Liver (tissue), 9 donors: Measurements from ENCODE around the gene AOPEP. TPM values are rescaled to one million over a fixed set of nuclear protein-coding genes. Genes with fewer than 3 reads are reported as not detected.
A peak's percentile ranks its signal among the peaks of the same experiment; 100 is the strongest.

Source experiments
- DNase-seq: peaks from one replicate; pipeline ENCODE4 v3.0.0-alpha.2; 2017; ENCODE audit warnings: low spot score
- H3K27ac ChIP-seq, 2 donors: one replicate each; pipeline ENCODE4 v1.7.0; 2013; ENCODE audit warnings: inconsistent platforms in 2 of 2, low read length in 2 of 2, control low read depth in 1 of 2, low read depth in 1 of 2, mild to moderate bottlenecking in 1 of 2
- H3K27me3 ChIP-seq, 4 donors: one replicate each; pipeline versions ENCODE4 v1.6.1 to v1.7.0; 2013; ENCODE audit warnings: low read length in 3 of 4, inconsistent platforms in 1 of 4, mild to moderate bottlenecking in 1 of 4, moderate library complexity in 1 of 4; ENCODE audit not compliant: control insufficient read depth in 4 of 4, insufficient read depth in 4 of 4
- H3K36me3 ChIP-seq, 4 donors: one replicate each; pipeline versions ENCODE4 v1.6.1 to v1.7.0; 2013; ENCODE audit warnings: low read length in 3 of 4, mild to moderate bottlenecking in 3 of 4, low read depth in 1 of 4, moderate library complexity in 1 of 4; ENCODE audit not compliant: control insufficient read depth in 4 of 4, insufficient read depth in 3 of 4
- H3K4me1 ChIP-seq, 4 donors: one replicate each; pipeline versions ENCODE4 v1.6.1 to v1.7.0; 2013; ENCODE audit warnings: low read length in 3 of 4, mild to moderate bottlenecking in 3 of 4, moderate library complexity in 1 of 4; ENCODE audit not compliant: control insufficient read depth in 4 of 4, insufficient read depth in 4 of 4
- H3K4me3 ChIP-seq, 3 donors: one replicate each; pipeline versions ENCODE4 v1.6.1 to v1.7.0; 2013; ENCODE audit warnings: low read length in 3 of 3, control low read depth in 1 of 3, low read depth in 1 of 3, mild to moderate bottlenecking in 1 of 3
- H3K9ac ChIP-seq, 2 donors: one replicate each; pipeline ENCODE4 v1.7.0; 2013; ENCODE audit warnings: low read length in 2 of 2, mild to moderate bottlenecking in 2 of 2, moderate library complexity in 2 of 2, control low read depth in 1 of 2, low read depth in 1 of 2
- H3K9me3 ChIP-seq, 4 donors: one replicate each; pipeline versions ENCODE4 v1.6.1 to v1.7.0; 2013; ENCODE audit warnings: low read length in 3 of 4; ENCODE audit not compliant: control insufficient read depth in 4 of 4
- ATF3 ChIP-seq: IDR thresholded peaks from 2 replicates; pipeline ENCODE4 v1.6.1; 2016; ENCODE audit warnings: antibody characterized with exemption
- CTCF ChIP-seq: fragments of 150-350 bp; IDR thresholded peaks from 2 replicates; pipeline ENCODE4 v1.5.1; 2017; ENCODE audit warnings: improper control_type of control experiment, low read depth, low read length; ENCODE audit not compliant: missing input control
- EGR1 ChIP-seq, 2 donors: IDR thresholded peaks; 2 replicates each; pipeline ENCODE4 v1.6.1; 2016 to 2018; ENCODE audit warnings: antibody characterized with exemption in 2 of 2, low read depth in 2 of 2
- GABPA ChIP-seq, 2 donors: IDR thresholded peaks in 1 of 2; conservative IDR thresholded peaks in 1 of 2; 2 replicates each; pipeline ENCODE4 v1.6.1; 2016; ENCODE audit warnings: antibody characterized with exemption in 2 of 2, mild to moderate bottlenecking in 1 of 2, moderate library complexity in 1 of 2
- HNF4A ChIP-seq, 2 donors: conservative IDR thresholded peaks; 2 replicates each; pipeline ENCODE4 v1.6.1; 2016; ENCODE audit warnings: antibody characterized with exemption in 2 of 2, mild to moderate bottlenecking in 2 of 2
- HNF4G ChIP-seq: IDR thresholded peaks from 2 replicates; pipeline ENCODE4 v1.6.1; 2016; ENCODE audit warnings: antibody characterized with exemption
- JUND ChIP-seq, 2 donors: IDR thresholded peaks; 2 replicates each; pipeline ENCODE4 v1.6.1; 2016; ENCODE audit warnings: antibody characterized with exemption in 2 of 2
- NR2F2 ChIP-seq: IDR thresholded peaks from 2 replicates; pipeline ENCODE4 v1.6.1; 2016; ENCODE audit warnings: antibody characterized with exemption
- RAD21 ChIP-seq, 2 donors: IDR thresholded peaks; 2 replicates each; pipeline ENCODE4 v1.6.1; 2016; ENCODE audit warnings: antibody characterized with exemption in 2 of 2, mild to moderate bottlenecking in 2 of 2
- REST ChIP-seq: IDR thresholded peaks from 2 replicates; pipeline ENCODE4 v1.6.1; 2016; ENCODE audit warnings: antibody characterized with exemption, mild to moderate bottlenecking
- RXRA ChIP-seq, 2 donors: IDR thresholded peaks; 2 replicates each; pipeline ENCODE4 v1.6.1; 2017 to 2018; ENCODE audit warnings: antibody characterized with exemption in 2 of 2, mild to moderate bottlenecking in 1 of 2
- ZBTB33 ChIP-seq: IDR thresholded peaks from 2 replicates; pipeline ENCODE4 v1.6.1; 2016; ENCODE audit warnings: antibody characterized with exemption
- WGBS: extraction: QIAGEN DNeasy Blood & Tissue Kit; methylation state at CpG from one replicate; pipeline ENCODE4 v1.1.7; 2013; 5-methylcytosine and 5-hydroxymethylcytosine counted together
- polyA plus RNA-seq, 2 donors: library from polyadenylated mRNA; stranded (reverse) in 1 of 2; unstranded in 1 of 2; fragments of 200-250 nt in 1 of 2; fragments of >200 nt in 1 of 2; fragmentation: Nextera tagmentation in 1 of 2; extraction: Ambion mirVana in 1 of 2; gene quantifications; one replicate each; pipeline versions ENCODE4 v1.2.1 to v1.2.3, GENCODE V29; 2013 to 2015
- total RNA-seq, 2 donors: library from RNA; depleted of rRNA; stranded (reverse); fragments of >200 nt; gene quantifications; one replicate each; pipeline ENCODE4 v1.2.3, GENCODE V29; 2014
- donor health status: healthy.
- donor health status: healthy.
- donor health status: healthy.
- donor health status: healthy.
- donor health status: healthy.

Gene AOPEP
- total and polyA plus RNA-seq, 4 donors, result 22.2 to 77.1 (median 34.8) TPM

- WGBS, result 88% methylated on average over 8 of the region's 8 CpGs
- Histone ChIP-seq H3K4me3 (no peak overlapping the region), H3K9ac (no peak overlapping the region), H3K27me3 (no peaks in the 10 kb centered on the region), H3K4me1 (peaks cover 5 to 11% (median 6%) of the 10 kb centered on the region in 4 donors), H3K27ac (peak overlapping the region; percentile 53 to 87), H3K9me3 (no peaks in the 10 kb centered on the region), H3K36me3 (no peaks in the 10 kb centered on the region)
- TF ChIP-seq CTCF (no peak), REST (no peak), JUND (IDR thresholded peaks at IDR 0.05) (peak in 1 of 2 donors; percentile 51), HNF4A (conservative IDR thresholded peaks at IDR 0.05) (peak; percentile 43 to 52), EGR1 (IDR thresholded peaks at IDR 0.05; ENCODE audit: low read depth in 2 of 2) (no peak), HNF4G (no peak), RAD21 (IDR thresholded peaks at IDR 0.05) (peak in 1 of 2 donors; percentile 18), GABPA (IDR thresholded peaks at IDR 0.05 in 1 of 2, conservative IDR thresholded peaks at IDR 0.05 in 1 of 2) (no peak), ATF3 (no peak), ZBTB33 (peak; percentile 13), NR2F2 (no peak), RXRA (IDR thresholded peaks at IDR 0.05) (peak in 1 of 2 donors; percentile 52)
- no peak for DNase-seq
Observed at GRCh38 chr9:94899464-94900221, 173.1 kb downstream of the AOPEP start.
